Femur (tissue), 1 donor: ENCODE data around the gene ABCC3.

Experiments used
- DNase-seq: peaks from one replicate; pipeline ENCODE4 v3.0.0-alpha.2; 2017

Gene ABCC3

DNA sequence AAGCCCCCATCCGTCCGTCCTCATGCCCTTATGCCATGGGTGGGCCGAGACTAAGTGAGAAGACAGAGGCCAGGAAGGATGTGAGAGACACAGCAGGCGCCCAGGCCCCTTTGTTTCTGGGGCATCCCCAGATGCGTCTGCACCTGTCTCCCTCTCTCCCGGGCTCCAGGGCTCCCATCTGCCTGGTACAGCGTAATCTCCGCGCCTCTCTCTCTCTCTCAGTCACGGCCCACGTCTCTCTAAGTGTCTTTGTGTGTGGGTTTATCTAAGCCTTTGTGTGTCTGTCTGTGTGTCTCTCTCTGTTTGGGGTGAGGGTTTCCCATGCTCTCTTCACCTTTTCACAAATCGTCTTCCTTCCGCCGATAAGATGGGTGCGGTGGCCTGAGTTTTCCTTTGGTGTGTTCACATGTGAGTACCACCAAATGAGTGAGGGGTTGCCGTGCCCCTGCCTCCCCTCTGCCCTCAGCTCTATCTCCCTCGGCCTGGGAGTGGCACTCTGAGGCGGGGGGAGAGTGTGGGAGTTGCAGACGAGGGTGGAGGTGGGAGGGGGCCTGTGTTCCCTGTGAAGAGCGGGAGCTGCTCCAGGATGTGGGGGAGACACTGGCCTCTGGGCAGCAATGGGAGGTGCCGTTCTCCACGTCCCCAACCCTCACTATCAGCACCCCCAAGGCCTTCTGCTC is 25.8 kb upstream of the ABCC3 start:
- no peak for DNase-seq

DNA sequence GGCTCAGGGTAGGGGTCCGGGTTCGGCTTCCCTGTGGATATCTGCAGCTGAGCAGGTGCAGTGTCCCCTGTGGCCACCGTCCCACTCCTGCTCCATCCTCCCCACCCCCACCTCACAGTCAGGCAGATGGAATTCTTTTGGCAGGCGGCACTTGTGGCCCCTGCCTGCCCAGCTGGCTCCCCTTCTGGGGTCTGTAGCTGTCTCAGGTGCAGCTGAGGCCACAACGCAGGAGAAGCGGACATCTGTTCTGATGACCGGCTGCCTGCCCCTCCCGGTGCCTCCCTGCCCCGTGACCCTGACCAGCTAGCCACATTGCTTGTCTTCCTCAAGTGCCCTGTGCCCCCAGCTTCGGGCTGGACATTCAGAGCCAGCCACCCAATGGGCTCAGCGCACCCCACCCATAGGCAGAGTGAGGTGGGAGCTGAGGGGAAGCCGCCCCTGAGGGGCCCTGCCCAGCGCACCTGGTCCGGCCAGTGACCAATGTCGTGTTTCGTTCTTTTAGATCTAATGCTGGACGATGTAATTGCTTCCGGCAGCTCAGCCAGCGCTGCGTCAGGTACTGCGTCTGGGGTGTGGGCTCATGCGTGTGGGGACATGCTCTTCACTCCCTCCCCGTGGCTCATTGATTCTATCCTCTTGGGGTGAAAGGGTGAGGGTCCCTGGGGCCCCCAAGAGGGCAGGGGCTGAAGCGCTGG is 25.2 kb upstream of the ABCC3 start:
- DNase-seq = no peak

DNA sequence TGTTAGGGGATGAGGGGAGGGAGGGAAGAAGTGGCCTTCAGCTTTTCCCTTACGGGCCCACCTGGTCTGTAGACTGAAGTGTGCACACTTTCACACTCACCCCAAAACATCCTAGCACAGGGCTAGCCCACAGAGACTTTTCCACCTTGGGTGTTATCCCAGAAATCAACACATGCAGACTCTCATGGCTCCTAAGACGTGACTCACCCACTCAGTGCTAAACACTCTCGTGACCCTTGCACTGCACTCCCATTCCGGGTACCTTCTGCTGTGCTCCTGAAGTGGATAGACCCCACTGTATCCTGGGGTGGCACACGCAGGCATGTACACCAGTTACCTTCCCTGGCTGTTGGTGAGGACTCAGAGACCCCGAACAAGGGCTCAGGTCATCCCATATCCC is 23.0 kb upstream of the ABCC3 start:
- no peak for DNase-seq

DNA sequence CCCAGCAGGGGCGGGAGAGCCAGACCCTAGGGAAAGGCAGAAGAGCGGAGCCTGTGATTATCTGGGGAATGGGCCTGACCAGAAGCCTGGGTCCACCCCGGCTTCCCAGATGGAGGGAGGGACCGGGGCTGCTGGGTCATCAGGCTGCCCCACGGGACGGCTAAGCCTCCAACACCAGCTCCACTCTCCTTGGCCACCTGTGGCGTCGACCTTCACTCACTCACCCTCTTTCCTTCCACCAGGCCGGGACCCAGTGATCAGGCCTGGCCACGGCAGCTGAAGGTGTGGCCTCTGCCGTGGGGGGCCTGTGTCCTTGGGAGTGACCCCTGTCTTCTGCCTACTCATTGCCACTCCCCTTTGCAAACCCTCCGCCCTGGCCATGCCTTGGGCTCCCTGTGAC is 22.4 kb upstream of the ABCC3 start:
- DNase-seq = no peak

DNA sequence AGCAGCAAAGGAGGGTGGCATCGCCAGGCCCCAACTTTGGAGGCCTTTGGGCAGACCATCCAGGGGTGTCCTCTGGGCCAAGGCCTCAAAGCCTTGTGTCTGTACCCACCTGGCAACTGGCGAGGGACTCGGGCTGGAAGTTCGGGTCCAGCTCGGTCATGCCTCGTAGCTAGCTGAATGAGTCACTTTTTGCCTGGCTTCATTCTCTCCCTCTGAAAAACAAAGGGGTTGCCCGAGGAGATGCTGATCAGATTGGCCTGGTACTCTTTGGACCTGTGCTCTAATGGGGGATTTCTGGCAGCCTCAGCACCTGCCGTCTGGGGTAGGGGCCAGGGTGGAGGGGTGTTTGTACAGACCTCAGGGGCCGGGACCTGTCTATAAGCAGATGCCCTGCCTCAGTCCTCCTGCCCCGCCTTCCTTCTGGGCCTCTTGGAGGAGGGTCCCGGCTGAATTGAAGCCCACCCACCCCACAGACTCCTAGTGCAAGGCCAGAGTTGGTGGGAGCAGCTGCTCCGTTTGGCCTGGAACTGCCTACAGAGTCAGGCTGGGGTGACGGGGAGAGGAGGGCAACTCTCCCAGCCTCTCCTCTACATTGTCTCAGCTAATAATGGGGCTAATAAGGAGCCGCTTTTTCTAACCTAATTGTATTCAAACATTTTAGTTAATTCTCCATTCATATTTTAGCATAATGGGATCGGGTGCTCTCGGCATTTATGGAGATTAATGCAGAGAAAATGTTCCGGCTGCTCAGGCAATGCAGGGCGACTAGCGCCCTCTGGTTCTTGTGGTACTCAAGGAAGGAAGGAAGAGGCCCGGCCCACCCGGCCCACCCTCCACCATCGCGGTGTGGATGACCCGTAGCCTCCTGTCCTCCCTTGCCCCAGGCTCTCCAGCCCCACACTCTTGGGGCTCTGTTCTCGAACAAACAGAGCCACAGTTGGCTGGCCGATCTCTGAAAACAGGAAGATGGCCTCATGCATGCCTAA is 21.4 kb upstream of the ABCC3 start:
- no peak for DNase-seq

DNA sequence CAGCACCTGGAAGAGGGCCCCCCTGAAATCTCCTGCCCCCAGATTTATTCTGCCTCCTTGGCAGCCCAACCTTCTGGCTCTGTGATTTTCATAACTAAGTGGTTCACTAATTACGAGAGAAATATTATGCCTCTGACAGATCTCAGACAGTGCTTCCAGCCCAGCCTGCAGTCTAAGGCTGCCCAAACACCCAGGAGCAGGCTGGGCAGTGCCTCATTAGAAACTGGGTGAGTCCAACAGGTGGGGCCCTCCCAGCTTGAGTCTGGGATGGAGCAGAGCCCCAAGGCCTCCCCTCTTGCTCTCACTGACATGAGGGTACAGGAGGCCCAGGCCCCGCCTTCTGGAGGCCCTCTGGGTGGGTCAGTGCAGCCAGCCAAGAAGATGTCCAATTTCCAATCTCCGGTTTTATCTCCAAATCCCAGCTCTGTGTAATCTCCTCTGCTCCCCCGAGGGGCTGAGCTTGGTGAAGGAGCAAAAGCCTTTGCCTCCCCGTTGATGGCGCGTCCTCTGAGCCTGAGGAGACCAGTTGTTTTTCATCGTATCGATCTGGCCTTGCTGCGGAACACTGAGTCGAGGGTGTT is 20.1 kb upstream of the ABCC3 start:
- DNase-seq = no peak

DNA sequence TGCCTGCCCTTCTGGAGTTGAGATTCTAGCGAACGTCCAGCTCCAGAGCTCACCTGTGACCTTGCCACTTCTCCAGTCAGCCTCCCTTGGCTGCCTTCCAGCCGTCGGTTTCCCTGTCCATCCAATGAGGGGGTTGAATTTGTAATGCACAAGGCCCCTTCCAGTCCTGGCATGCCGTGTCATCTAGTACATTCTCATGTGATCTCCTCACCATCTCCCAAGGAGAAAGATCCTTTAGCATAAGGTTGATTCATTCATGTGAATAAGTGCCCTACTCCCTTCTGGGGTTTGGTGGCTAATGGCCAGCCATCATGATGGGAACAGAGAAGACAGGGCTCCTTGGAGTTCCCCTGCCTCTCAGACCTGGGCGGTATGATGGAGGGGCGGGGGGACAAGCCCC is 18.9 kb upstream of the ABCC3 start:
- DNase-seq = no peak

DNA sequence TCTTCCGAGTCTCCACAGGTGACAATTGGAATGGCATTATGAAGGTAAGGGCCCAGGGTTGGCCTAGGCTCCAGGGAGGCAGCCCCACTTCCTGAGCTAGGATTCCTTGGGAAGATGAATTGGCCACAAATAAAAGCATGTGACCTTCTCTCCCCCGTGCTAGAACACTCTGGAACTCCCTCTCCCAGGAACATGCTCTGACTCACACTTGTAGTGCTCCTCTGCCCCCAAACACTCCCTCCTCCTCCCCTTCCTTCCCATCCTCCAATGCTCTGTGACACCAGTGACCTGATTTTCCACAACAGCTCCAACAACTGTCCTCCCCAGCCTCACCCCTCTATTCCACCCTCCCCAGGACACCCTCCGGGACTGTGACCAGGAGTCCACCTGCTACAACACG is 16.4 kb upstream of the ABCC3 start:
- DNase-seq = no peak

DNA sequence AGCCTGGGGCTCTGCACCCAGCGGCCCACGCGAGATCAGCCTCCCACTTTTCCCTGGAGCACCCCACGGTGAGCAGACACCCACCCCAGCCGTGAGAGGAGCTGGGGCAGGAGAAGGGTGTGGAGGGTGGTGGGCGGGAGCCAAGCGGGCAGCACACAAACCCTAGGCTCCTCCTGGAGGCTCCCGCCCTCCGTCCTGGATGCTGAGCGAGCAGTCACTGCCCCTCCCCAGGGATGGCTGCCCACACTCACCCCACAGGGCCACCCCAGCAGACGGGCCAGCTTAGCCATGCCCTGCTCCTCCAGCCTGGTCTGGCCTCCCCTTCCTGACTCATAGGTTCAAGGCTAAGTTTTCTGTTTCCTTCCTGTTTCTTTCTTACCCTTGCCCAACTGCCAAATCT is 15.7 kb upstream of the ABCC3 start:
- no peak for DNase-seq

DNA sequence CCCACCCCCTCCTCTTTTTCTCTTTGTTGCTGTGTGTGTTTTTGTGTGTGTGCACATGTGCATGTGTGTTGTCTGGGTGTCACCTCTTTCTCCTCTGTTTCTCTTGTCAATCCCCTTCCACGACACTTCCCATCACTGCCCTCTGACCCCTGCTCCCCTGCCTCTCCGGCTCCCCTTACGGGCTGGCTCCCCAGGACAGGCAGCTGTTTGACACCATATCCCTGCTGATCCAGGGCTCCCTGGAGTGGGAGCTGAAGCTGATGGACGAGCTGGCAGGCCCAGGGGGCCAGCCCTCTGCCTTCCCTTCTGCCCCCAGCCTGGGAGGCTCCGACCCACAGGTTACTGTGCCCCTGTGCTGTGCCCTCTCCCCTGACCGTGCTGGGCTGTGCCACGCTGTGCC is 15.2 kb upstream of the ABCC3 start:
- no peak for DNase-seq

DNA sequence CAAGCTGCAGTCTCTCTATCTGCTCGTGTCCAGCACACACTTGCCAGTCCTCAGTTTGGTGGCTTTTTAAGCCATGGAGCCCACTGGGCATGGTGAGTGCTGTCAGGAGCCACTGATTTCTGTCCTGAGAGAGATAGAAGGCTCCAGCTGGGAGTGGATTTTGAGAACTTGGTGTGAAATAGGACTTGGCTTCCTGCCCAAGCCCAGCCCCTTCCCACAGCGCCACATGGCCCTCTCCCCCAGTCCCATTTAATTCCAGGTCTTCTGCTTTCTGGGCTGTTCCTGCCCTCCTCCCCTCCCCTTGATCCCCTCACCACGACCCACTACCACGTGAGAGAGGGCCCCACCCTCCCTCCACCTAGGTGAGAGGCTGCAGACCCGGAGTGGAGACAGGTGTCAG is 14.4 kb upstream of the ABCC3 start:
- no peak for DNase-seq

DNA sequence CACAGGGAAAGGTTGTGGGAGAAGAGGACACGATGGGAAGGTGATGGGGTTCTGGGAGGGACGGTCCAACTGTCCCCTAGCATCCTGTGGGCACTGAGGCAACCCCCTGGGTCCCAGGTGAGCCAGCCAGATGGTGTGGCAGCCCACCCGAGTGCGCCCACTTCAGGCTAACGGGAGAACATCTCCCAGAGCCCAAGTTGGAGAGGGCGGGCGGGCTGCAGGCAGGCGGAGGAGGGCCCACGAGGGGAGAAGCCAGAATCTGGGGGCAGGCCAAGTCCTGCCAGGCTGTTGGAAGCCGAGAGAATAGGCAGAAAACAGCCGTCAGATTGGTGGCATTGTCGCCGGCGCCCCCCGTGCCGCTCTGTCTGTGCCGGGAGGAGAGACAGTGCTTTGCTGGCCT is 13.8 kb upstream of the ABCC3 start:
- DNase-seq = no peak

DNA sequence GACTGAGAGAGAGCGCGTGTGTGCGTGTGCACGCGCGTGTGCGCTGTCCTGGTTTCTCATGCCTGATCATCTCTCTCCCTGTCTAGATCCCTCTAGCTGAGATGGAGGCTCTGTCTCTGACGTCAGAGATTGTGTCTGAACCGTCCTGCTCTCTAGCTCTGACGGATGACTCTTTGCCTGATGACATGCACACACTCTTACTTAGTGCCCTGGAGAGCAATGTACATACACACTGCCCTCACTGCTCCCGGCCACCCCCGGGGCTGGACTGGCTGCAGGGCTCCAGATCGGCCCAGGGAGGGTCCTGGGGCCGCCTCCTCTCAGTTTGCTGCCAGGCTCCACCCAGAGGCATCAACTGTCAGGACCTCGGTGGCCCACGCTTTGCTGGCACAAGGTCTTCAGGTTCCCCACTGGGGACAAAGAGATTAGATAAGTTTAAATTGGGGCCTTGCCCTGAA is 13.1 kb upstream of the ABCC3 start:
- DNase-seq = no peak

DNA sequence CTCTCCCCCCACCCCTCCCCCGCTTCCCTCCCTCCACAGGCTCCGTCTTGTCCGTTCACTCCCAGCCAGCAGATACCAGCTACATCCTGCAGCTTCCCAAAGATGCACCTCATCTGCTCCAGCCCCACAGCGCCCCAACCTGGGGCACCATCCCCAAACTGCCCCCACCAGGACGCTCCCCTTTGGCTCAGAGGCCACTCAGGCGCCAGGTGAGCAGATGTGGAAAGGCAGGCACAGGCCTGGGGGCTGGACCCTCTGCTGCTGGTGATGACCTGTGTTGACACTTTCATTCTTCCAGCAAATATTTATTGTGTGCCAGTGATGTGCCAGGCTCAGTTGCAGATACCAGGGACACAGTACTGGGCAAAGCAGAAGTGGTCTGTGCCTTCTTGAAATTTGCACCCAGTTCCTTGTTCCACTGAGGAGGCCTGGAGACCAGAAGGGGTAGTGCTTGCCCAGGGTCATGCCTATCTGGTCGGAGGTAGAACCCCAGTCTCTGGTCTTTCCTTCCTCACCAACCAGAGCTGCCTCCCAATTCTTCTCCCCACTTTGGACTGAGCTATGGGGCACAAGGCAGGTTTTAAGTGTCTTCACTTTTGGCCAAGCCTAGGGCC is 10.3 kb upstream of the ABCC3 start:
- no peak for DNase-seq

DNA sequence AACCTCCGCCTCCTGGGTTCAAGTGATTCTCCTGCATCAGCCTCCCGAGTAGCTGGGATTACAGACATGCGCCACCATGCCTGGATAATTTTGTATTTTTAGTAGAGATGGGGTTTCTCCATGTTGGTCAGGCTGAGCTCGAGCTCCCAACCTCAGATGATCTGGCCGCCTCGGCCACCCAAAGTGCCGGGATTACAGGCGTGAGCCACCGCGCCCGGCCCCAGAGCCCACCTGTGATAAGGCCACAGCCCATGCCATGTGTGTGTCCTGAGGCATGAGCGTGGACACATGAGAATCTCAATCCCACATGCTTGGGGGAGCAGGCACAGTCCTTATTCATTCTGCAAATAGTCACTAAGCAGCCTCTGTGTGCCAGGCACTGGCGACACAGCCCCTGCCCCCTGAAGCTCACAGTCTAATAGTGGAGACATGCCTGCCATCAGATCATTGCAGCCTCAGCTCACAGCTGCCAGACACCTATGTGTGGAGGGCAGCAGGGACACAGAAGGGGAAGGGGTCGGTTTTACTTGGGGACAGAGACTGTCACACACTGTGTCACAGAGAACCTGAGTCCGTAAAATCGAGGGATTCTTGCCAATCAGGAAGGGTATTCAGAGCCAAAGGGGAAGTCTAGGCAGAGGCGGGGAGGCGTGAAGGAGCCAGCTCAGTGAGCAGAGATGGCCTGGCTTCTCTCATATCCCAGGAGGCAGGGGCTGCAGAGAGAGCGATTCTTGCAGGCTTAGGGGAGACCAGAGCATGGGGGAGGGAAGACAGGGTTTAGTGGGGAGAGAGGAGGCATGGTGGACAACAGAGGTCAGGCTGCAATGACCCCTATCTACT is 9.4 kb upstream of the ABCC3 start:
- no peak for DNase-seq

DNA sequence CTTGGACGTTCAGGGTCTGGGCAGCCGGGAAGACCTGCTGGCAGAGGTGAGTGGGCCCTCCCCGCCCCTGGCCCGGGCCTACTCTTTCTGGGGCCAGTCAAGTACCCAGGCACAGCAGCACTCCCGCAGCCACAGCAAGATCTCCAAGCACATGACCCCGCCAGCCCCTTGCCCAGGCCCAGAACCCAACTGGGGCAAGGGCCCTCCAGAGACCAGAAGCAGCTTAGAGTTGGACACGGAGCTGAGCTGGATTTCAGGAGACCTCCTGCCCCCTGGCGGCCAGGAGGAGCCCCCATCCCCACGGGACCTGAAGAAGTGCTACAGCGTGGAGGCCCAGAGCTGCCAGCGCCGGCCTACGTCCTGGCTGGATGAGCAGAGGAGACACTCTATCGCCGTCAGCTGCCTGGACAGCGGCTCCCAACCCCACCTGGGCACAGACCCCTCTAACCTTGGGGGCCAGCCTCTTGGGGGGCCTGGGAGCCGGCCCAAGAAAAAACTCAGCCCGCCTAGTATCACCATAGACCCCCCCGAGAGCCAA is 8.6 kb upstream of the ABCC3 start:
- peak; percentile 81 for DNase-seq

DNA sequence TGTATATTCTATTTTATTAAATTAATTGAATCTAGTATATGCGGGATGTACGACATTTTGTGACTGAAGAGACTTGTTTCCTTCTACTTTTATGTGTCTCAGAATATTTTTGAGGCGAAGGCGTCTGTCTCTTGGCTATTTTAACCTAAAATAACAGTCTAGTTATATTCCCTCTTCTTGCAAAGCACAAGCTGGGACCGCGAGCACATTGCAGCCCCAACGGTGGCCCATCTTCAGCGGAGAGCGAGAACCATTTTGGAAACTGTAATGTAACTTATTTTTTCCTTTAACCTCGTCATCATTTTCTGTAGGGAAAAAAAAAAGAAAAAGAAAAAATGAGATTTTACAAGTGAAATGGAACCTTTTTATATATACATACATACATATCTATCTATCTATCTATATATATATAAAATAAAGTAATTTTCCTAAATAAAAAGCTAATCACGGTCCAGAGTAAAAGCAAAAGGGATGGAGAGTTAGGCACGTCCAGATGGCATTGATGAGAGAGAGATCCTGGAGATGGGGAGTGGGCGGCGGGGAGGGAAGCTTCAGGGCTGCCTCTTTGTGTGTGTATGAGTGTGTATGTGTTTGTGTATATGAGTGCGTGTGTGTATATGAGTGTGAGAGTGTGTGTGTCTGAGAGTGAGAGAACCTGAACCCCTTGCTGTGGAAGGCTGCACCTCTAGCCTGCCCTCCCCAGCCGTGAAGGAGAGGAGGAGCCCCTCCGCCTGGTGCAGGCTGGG is 7.5 kb upstream of the ABCC3 start:
- peak; percentile 12 for DNase-seq

DNA sequence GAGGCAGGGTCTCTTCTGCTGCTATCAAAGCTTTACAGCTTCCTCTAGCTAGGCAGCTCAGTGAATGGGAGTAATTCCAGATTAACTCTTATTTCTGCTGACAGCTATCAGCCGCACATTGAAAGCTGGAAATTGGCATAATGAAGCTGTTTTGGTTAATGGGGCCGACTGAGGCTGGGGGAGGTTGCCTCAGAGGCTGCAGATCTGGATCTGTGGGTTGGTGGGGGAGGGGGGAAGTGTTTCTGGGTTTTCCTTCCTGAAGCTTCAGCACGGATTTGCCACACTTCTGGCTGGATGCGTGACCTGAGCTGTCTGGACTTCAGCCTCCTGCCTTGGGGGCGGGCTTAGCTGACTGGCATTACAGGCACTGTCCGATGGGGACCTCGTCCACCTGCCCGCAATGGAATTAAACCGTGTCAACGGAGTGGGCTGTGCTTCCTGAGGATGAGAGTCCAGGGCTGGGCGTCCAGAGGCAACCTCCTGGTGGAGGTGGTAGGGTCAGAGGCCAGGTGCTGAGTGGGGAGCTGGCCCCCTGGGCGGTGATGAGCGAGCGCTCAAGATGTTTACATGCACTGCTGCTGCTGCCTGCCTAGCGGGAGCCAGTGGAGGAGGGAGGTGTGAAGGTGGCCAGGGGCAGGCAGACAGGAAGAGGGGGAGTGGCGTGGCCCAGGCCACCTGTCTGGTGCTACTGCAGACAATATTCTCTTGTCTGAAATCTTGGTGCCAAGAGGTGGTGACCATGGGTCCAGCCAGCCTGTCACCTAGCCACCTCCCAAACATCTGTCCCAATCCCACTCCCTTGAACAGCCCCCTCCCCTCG is 6.7 kb upstream of the ABCC3 start:
- DNase-seq = peak; percentile 20

DNA sequence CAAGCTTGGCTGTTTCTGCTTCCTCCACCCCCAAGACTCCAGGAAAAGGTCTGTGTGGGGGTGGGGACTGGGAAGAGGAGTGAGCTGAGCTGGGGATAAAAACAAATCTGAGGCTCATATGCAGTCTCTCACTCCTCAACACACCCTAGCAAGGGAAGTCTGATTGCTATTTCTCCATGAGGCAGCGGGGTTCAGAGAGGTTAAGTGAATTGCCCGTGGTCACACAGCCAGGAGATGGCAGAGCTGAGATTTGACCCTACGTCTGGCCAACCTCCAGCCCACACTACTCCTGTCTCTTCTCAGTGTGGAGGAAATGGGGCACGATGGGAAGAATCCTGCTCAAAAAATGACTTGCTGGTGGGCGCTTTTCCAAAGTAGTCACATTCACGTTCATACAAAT is 4.8 kb upstream of the ABCC3 start:
- peak; percentile 17 for DNase-seq
